ENCODE data around the gene LRRN1. TPM values are rescaled to one million over a fixed set of nuclear protein-coding genes. Genes with fewer than 3 reads are reported as not detected.

LRRN1 gene
- total and polyA plus RNA-seq, 2 experiments from 2014 or later: 27.9 to 28.5 TPM

GRCh38 chr3:3778641-3779270 is 20.5 kb upstream of the LRRN1 start:
- 74% methylated on average over 4 of the region's 4 CpGs for WGBS (ENCODE audit: low lambda C conversion rate, missing lambda C conversion rate)
- H3K4me2 ChIP-seq: no peak overlapping the region
- no peak overlapping the region for H2AFZ ChIP-seq
- no peaks in the 10 kb centered on the region for H3K9me3 ChIP-seq (ENCODE audit: low read depth)
- no peak overlapping the region for H3K4me3 ChIP-seq
- TF ChIP-seq EZH2 (IDR thresholded peaks at IDR 0.05; ENCODE audit: borderline replicate concordance) (no peak), CTCF (IDR thresholded peaks at IDR 0.05; ENCODE audit: poor library complexity) (no peak), EZH2phosphoT487 (IDR thresholded peaks at IDR 0.05; ENCODE audit: low read depth, severe bottlenecking, unreplicated experiment) (no peak)
- H3K4me1 ChIP-seq (ENCODE audit: insufficient read depth): no peaks in the 10 kb centered on the region
- no peaks in the 10 kb centered on the region for H3K79me2 ChIP-seq
- no peak overlapping the region for H3K27ac ChIP-seq
- no peaks in the 10 kb centered on the region for H4K20me1 ChIP-seq (ENCODE audit: insufficient read depth, poor library complexity, severe bottlenecking)
- no peak for DNase-seq (ENCODE audit: low spot score)
- H3K27me3 ChIP-seq: no peaks in the 10 kb centered on the region
- no peaks in the 10 kb centered on the region for H3K9me2 ChIP-seq (replicated peaks; ENCODE audit: insufficient read depth)
- no peaks in the 10 kb centered on the region for H3K36me3 ChIP-seq (replicated peaks; ENCODE audit: insufficient read depth, low read depth)

- 70% methylated on average over 7 of the region's 7 CpGs for WGBS (ENCODE audit: low lambda C conversion rate, missing lambda C conversion rate)
- no peak for DNase-seq (ENCODE audit: low spot score)
- Histone ChIP-seq H2AFZ (no peak overlapping the region), H3K4me1 (ENCODE audit: insufficient read depth) (no peaks in the 10 kb centered on the region), H3K9me3 (ENCODE audit: low read depth) (no peaks in the 10 kb centered on the region), H3K4me2 (no peak overlapping the region), H3K36me3 (replicated peaks; ENCODE audit: insufficient read depth, low read depth) (no peaks in the 10 kb centered on the region), H3K9me2 (replicated peaks; ENCODE audit: insufficient read depth) (no peaks in the 10 kb centered on the region), H3K79me2 (no peaks in the 10 kb centered on the region), H3K4me3 (no peak overlapping the region), H4K20me1 (ENCODE audit: insufficient read depth, poor library complexity, severe bottlenecking) (no peaks in the 10 kb centered on the region), H3K27ac (no peak overlapping the region), H3K27me3 (no peaks in the 10 kb centered on the region)
- TF ChIP-seq CTCF (IDR thresholded peaks at IDR 0.05; ENCODE audit: poor library complexity): no peak
- no peak for TF ChIP-seq EZH2phosphoT487 (IDR thresholded peaks at IDR 0.05; ENCODE audit: low read depth, severe bottlenecking, unreplicated experiment)
- no peak for TF ChIP-seq EZH2 (IDR thresholded peaks at IDR 0.05; ENCODE audit: borderline replicate concordance)
These were observed 16.8 kb upstream of the LRRN1 start for GRCh38 chr3:3782457-3782856.

- WGBS (ENCODE audit: low lambda C conversion rate, missing lambda C conversion rate): 89% methylated on average over 4 of the region's 4 CpGs
These were observed 16.0 kb upstream of the LRRN1 start for GRCh38 chr3:3783210-3783609.

More at GRCh38 chr3:3783210-3783609, 16.0 kb upstream of the LRRN1 start:
- Histone ChIP-seq H4K20me1 (ENCODE audit: insufficient read depth, poor library complexity, severe bottlenecking) (no peaks in the 10 kb centered on the region), H3K4me3 (no peak overlapping the region), H3K4me2 (no peak overlapping the region), H2AFZ (no peak overlapping the region), H3K79me2 (no peaks in the 10 kb centered on the region), H3K4me1 (ENCODE audit: insufficient read depth) (no peaks in the 10 kb centered on the region), H3K36me3 (replicated peaks; ENCODE audit: insufficient read depth, low read depth) (no peaks in the 10 kb centered on the region), H3K9me3 (ENCODE audit: low read depth) (no peaks in the 10 kb centered on the region), H3K27ac (no peak overlapping the region), H3K9me2 (replicated peaks; ENCODE audit: insufficient read depth) (no peaks in the 10 kb centered on the region), H3K27me3 (no peaks in the 10 kb centered on the region)
- no peak for TF ChIP-seq EZH2phosphoT487 (IDR thresholded peaks at IDR 0.05; ENCODE audit: low read depth, severe bottlenecking, unreplicated experiment)
- no peak for TF ChIP-seq CTCF (IDR thresholded peaks at IDR 0.05; ENCODE audit: poor library complexity)
- no peak for TF ChIP-seq EZH2 (IDR thresholded peaks at IDR 0.05; ENCODE audit: borderline replicate concordance)
- DNase-seq (ENCODE audit: low spot score): no peak
